Hepatocyte (in vitro differentiated cells): ENCODE results near the gene OPRL1. TPM values are rescaled to one million over a fixed set of nuclear protein-coding genes. Genes with fewer than 3 reads are reported as not detected.

Experiments used
- DNase-seq: peaks from one replicate; pipeline ENCODE4 v3.0.0-alpha.2; 2016; ENCODE audit warnings: low spot score
- H2AFZ ChIP-seq: fragments of 200-600 bp; sonication (generic); 2 replicates; pipeline ENCODE4 v1.6.0; 2016; ENCODE audit warnings: antibody characterized with exemption, mild to moderate bottlenecking
- H3K27ac ChIP-seq: fragments of 200-600 bp; sonication (generic); 2 replicates; pipeline ENCODE4 v1.5.1; 2016; ENCODE audit warnings: mild to moderate bottlenecking
- H3K27me3 ChIP-seq: fragments of 200-600 bp; sonication (generic); 2 replicates; pipeline ENCODE4 v1.6.1; 2016
- H3K36me3 ChIP-seq: fragments of 200-600 bp; sonication (generic); replicated peaks from 2 replicates; pipeline ENCODE4 v1.5.1; 2016; ENCODE audit warnings: low read depth; ENCODE audit not compliant: insufficient read depth
- H3K4me1 ChIP-seq: fragments of 200-600 bp; sonication (generic); 2 replicates; pipeline ENCODE4 v1.5.1; 2016; ENCODE audit warnings: mild to moderate bottlenecking, moderate library complexity; ENCODE audit not compliant: insufficient read depth
- H3K4me2 ChIP-seq: fragments of 200-600 bp; sonication (generic); 2 replicates; pipeline ENCODE4 v1.6.0; 2016
- H3K4me3 ChIP-seq: fragments of 200-600 bp; sonication (generic); 2 replicates; pipeline ENCODE4 v1.5.1; 2016; ENCODE audit warnings: mild to moderate bottlenecking
- H3K79me2 ChIP-seq: fragments of 200-600 bp; sonication (generic); 2 replicates; pipeline ENCODE4 v1.6.0; 2017; ENCODE audit warnings: mild to moderate bottlenecking
- H3K9me2 ChIP-seq: fragments of 200-600 bp; sonication (generic); replicated peaks from 2 replicates; pipeline ENCODE4 v1.6.0; 2017; ENCODE audit warnings: mild to moderate bottlenecking; ENCODE audit not compliant: insufficient read depth
- H3K9me3 ChIP-seq: fragments of 200-600 bp; sonication (generic); 2 replicates; pipeline ENCODE4 v1.5.1; 2016; ENCODE audit warnings: low read depth, mild to moderate bottlenecking
- H4K20me1 ChIP-seq: fragments of 200-600 bp; sonication (generic); 2 replicates; pipeline ENCODE4 v1.6.0; 2016; ENCODE audit warnings: mild to moderate bottlenecking; ENCODE audit not compliant: insufficient read depth, poor library complexity, severe bottlenecking
- CTCF ChIP-seq: fragments of 200-600 bp; sonication (generic); IDR thresholded peaks from 2 replicates; pipeline ENCODE4 v1.5.1; 2016; ENCODE audit warnings: antibody characterized with exemption, mild to moderate bottlenecking; ENCODE audit not compliant: poor library complexity
- EZH2 ChIP-seq: fragments of 200-600 bp; sonication (generic); IDR thresholded peaks from 2 replicates; pipeline ENCODE4 v1.6.1; 2016; ENCODE audit warnings: antibody characterized with exemption, mild to moderate bottlenecking, borderline replicate concordance
- EZH2phosphoT487 ChIP-seq: fragments of 200-600 bp; sonication (generic); IDR thresholded peaks from one replicate; pipeline ENCODE4 v1.6.1; 2018; ENCODE audit warnings: antibody characterized with exemption, mild to moderate bottlenecking, low read depth, moderate library complexity; ENCODE audit not compliant: unreplicated experiment, severe bottlenecking
- WGBS: methylation state at CpG from one replicate; pipeline ENCODE4 v1.1.6; 2016; ENCODE audit warnings: low lambda C conversion rate; ENCODE audit errors: missing lambda C conversion rate; 5-methylcytosine and 5-hydroxymethylcytosine counted together
- polyA plus RNA-seq: library from polyadenylated mRNA; unstranded; fragments of >200 nt; fragmentation: Nextera tagmentation; extraction: Ambion mirVana; gene quantifications from 2 replicates; pipeline ENCODE4 v1.2.1, GENCODE V29; 2016
- total RNA-seq: library from RNA; depleted of rRNA; stranded (reverse); fragments of >200 nt; gene quantifications from 2 replicates; pipeline ENCODE4 v1.2.3, GENCODE V29; 2014

OPRL1 gene
- total and polyA plus RNA-seq, 2 experiments from 2014 or later = 0.50 to 1.5 TPM

- WGBS = 83% methylated on average over 6 of the region's 6 CpGs
- H3K4me3 ChIP-seq = no peak overlapping the region
Observed at GRCh38 chr20:64113444-64113775, 33.5 kb downstream of the OPRL1 start.

GRCh38 chr20:64113796-64114355 is 34.0 kb downstream of the OPRL1 start:
- 87% methylated on average over 13 of the region's 13 CpGs for WGBS
- Histone ChIP-seq H3K4me1 (no peaks in the 10 kb centered on the region), H3K27me3 (no peaks in the 10 kb centered on the region), H3K4me3 (no peak overlapping the region), H2AFZ (no peak overlapping the region), H4K20me1 (no peaks in the 10 kb centered on the region), H3K9me3 (no peaks in the 10 kb centered on the region), H3K4me2 (no peak overlapping the region), H3K27ac (no peak overlapping the region), H3K79me2 (no peaks in the 10 kb centered on the region), H3K36me3 (no peaks in the 10 kb centered on the region), H3K9me2 (no peaks in the 10 kb centered on the region)
- TF ChIP-seq CTCF = no peak
- no peak for TF ChIP-seq EZH2phosphoT487
- no peak for TF ChIP-seq EZH2
- no peak for DNase-seq

More at GRCh38 chr20:64113444-64113775, 33.5 kb downstream of the OPRL1 start:
- Histone ChIP-seq H3K27ac (no peak overlapping the region), H3K4me1 (no peaks in the 10 kb centered on the region), H2AFZ (no peak overlapping the region), H3K4me2 (no peak overlapping the region), H4K20me1 (no peaks in the 10 kb centered on the region), H3K9me2 (no peaks in the 10 kb centered on the region), H3K27me3 (no peaks in the 10 kb centered on the region), H3K36me3 (no peaks in the 10 kb centered on the region), H3K9me3 (no peaks in the 10 kb centered on the region), H3K79me2 (no peaks in the 10 kb centered on the region)
- TF ChIP-seq EZH2phosphoT487 (no peak), CTCF (no peak), EZH2 (no peak)
- DNase-seq = no peak

GRCh38 chr20:64114356-64114971 is 34.6 kb downstream of the OPRL1 start:
- H3K36me3 ChIP-seq = no peaks in the 10 kb centered on the region
- WGBS = 80% methylated on average over 14 of the region's 14 CpGs
- no peak for DNase-seq
- no peak overlapping the region for H3K27ac ChIP-seq
- no peak overlapping the region for H3K4me2 ChIP-seq
- no peaks in the 10 kb centered on the region for H3K9me3 ChIP-seq
- H3K9me2 ChIP-seq = no peaks in the 10 kb centered on the region
- no peak overlapping the region for H3K4me3 ChIP-seq
- no peak overlapping the region for H2AFZ ChIP-seq
- no peaks in the 10 kb centered on the region for H3K79me2 ChIP-seq
- H3K4me1 ChIP-seq = no peaks in the 10 kb centered on the region
- TF ChIP-seq EZH2phosphoT487 = no peak
- TF ChIP-seq EZH2 = no peak
- no peak for TF ChIP-seq CTCF
- no peaks in the 10 kb centered on the region for H4K20me1 ChIP-seq
- H3K27me3 ChIP-seq = no peaks in the 10 kb centered on the region
